A204.1 (cell line): ENCODE data around the gene SH2B3.
"Not testable (repeated sequence)": the region's sequence is repeated elsewhere in the genome, so short reads cannot be mapped to it uniquely, and the experiment has no call there.

Experiments
- FAIRE-seq: peaks from 2 replicates; lab custom pipeline; 2012; peaks lifted over from hg19 to GRCh38; lab: Jason Lieb, UNC

Gene SH2B3

DNA sequence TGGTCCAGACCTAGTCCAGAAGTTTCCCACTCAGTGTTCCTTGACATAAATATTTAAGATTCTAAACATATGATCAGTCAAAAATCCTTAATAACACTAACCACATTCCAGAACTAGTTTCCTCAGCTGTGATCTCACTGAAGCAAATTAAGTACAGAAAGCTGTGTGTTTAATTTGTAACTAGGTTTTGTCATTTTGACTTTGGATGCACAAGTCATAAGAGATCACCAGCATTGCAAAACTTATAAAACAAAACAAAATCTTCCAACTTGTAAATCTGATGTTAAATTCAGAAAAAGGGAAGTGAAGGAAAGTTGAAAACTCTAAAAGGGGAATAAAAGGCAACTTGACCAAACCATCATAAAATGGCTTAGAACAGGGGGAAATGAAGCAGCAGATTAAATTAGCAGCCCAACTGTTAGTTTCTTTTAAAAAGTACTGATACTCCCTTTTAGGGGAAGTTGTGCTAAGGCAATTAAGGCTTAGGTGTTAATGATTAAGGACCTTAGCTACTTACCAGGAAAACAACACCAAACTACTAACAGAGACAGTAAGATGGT is 56.6 kb downstream of the SH2B3 start:
- no peak for FAIRE-seq

DNA sequence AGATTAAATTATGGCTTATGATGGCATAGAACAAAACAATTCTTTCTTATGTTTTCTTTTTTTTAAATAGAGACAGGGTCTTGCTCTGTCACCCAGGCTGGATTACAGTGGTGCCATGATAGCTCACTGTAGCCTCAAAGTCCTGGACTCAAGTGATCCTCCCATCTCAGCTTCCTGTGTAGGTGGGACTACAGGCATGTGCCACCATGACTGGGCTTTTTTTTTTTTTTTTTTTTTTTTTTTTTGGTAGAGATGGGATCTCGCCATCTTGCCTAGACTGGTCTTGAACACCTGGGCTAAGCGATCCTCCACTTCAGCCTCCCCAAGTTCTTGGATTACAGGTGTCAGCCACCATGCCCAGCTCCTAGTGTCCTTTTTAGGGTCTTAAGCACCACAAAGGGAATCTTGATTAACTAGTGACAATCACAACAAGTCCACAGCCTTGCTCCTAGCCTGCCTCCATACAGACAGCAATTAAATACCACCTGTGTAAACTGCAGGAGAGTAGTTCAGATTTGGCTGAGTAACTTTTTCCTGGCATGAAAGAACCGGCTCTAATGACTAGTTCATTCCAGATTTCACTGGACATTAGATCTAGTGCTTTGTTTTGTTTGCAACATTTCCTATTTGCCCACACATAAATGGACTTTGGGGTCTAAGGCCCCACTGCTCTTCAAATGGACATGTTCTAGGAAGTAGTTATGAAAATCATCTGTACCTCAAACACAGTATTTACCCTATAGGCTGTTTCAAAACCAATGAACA is 61.6 kb downstream of the SH2B3 start:
- FAIRE-seq, result no peak

DNA sequence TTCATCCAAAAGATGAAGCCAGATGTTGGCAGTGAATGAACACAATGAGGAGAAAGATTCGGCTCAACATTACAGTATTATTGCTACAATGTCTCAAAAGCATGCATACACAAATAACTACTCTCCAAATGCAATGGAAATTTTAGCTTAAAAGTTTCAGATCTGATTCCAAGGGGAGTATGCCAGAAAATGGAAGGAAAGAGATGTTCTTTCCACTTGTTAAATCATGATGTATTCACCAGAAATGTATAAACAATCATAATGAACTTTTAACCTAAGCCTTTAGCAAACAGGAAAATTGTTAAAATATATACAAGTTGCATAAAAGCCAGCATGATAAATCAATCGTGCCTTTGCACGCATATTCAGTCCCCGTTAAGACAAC is 62.1 kb downstream of the SH2B3 start:
- no peak for FAIRE-seq

DNA sequence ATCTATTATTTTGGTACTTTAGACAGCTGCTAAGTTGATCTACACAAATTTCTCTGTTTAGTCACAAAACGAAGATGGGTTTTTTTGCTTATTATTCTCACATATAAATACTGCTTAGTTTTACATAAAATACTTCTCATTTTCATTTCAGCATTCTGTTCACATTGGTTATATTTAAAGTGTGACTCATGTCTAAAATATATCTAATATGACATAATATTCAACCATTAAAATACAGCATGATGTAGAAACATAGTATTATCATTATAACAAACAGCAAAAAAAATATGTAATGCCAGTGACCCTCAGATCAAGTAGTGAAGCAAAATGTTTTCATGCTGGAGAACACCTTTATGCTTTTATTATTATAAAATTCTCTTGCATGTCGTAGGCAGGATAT is 63.7 kb downstream of the SH2B3 start:
- no peak for FAIRE-seq

DNA sequence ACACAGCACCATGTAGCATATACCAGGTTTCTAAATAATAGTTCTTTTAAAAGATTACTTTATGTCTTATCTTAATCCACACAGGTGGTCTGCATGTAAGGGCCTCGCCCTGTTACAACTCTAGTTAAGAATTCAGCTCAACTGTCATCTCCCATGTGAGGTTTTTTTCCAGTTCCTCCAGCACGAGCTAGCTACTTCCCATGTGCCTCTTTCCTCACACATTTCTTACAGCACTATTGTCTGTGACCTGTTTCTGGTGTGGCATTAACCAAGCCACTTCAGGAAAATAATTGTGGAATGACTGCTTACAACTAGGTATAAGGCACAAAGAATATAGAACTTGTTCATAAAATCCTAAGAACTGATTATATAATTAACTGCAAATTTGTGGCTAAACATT is 65.5 kb downstream of the SH2B3 start:
- FAIRE-seq, result no peak

DNA sequence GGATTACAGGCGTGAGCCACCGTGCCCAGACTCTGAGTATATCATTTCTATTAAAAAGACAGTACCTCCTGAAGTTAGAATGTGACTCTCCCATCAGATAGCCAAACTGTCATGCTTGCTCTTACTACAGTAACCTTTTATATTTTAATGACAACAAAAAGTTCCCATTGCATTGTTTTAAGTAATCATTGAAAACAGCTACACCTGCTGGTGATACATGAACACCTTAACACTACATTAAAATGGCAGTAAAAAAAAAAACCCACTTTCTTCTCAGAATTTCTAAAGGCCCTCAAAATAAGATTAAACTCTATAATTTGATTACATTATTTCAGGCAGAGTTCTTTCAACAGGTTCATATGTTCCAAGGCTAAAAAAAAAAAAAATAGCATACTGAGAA is 76.7 kb downstream of the SH2B3 start:
- FAIRE-seq, result no peak

DNA sequence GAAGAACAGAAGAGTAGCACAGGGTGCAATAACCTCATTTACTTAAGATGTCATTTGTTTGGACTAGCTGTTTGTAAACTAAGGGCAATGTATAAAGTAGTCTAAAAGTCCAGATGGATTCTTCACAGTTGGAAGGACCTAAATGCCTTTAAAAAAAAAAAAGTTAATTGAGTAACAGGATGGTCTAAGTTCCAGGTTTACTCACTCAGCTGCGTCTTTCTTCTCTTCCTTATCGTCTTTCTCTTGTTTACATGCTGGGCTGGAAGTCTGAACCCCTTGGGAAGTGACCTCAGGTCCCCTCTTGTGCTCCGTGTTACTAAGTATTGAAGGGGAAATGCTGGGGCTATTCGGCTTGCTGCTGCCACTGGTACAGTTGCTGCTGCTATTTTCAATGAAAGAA is 82.5 kb downstream of the SH2B3 start:
- no peak for FAIRE-seq

DNA sequence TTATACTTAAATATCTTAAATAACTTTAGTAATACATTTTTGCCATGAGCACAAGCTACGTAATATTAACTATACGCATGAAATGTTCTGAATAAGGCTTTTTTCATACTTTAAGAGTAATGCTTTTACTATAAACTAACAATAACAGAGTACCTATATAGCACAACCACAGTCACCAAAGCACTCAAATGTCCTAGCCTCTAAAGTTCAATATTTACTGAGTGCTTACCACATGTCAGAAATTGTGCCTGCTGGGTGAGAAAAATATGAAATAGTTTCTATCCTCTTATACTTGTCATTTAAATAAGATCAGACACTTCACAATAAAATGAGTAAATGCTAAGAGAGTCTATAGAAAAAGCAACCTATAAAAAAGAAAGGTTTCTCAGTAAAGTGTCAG is 83.1 kb downstream of the SH2B3 start:
- no peak for FAIRE-seq

DNA sequence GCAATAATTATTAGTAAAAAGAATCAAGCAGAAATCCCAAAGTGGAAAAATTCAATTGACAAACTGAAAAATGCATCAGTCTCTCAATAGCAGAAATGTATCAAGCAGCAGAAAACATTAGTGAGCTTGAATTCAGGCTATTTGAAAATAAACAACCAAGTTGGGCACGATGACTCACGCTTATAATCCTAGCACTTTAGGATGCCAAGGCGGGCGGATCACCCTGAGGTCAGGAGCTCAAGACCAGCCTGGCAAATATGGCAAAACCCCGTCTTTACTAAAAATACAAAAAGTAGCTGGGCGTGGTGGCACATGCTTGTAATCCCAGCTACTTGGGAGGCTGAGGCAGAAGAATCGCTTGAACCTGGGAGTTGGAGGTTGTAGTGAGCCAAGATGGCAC is 87.3 kb downstream of the SH2B3 start:
- FAIRE-seq, result not testable (repeated sequence)

DNA sequence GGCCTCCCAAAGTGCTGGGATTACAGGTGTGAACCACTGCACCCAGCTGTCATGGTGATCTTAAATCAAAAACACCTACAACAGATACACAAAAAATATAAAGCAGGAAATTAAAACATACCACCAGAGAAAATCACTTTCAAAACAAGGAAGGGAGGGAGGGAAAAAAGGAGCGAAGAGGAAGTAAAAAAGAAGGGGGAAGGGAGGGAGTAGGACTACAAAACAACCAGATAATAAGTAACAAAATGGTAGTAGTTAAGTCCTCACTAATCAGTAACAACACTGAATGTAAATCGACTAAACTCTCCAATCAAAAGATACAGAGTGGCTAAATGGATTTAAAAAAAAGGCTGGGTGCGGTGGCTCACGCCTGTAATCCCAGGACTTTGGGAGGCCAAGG is 89.0 kb downstream of the SH2B3 start:
- no peak for FAIRE-seq
